Measurements from ENCODE around the gene PAK6. TPM values are rescaled to one million over a fixed set of nuclear protein-coding genes. Genes with fewer than 3 reads are reported as not detected.

The PAK6 gene
- total and polyA plus RNA-seq, 4 donors: 0.05 to 0.17 (median 0.10) TPM

GRCh38 chr15:40309344-40309862, 70.5 kb downstream of the PAK6 start:
- Histone ChIP-seq H3K27ac (ENCODE audit: low read depth in 1 of 2, low read length in 2 of 2) (no peak overlapping the region), H3K36me3 (ENCODE audit: control insufficient read depth in 4 of 4, insufficient read depth in 3 of 4, low read depth in 1 of 4, low read length in 3 of 4) (no peaks in the 10 kb centered on the region), H3K27me3 (ENCODE audit: control insufficient read depth in 4 of 4, insufficient read depth in 4 of 4, low read length in 3 of 4) (no peaks in the 10 kb centered on the region), H3K4me1 (ENCODE audit: control insufficient read depth in 4 of 4, insufficient read depth in 4 of 4, low read length in 3 of 4) (peaks cover 0 to 7% (median 2%) of the 10 kb centered on the region in 4 donors), H3K4me3 (ENCODE audit: low read depth in 1 of 3, low read length in 3 of 3) (no peak overlapping the region), H3K9me3 (ENCODE audit: control insufficient read depth in 4 of 4, low read length in 3 of 4) (no peaks in the 10 kb centered on the region), H3K9ac (ENCODE audit: low read depth in 1 of 2, low read length in 2 of 2) (no peak overlapping the region)
- TF ChIP-seq, protein P1, sequence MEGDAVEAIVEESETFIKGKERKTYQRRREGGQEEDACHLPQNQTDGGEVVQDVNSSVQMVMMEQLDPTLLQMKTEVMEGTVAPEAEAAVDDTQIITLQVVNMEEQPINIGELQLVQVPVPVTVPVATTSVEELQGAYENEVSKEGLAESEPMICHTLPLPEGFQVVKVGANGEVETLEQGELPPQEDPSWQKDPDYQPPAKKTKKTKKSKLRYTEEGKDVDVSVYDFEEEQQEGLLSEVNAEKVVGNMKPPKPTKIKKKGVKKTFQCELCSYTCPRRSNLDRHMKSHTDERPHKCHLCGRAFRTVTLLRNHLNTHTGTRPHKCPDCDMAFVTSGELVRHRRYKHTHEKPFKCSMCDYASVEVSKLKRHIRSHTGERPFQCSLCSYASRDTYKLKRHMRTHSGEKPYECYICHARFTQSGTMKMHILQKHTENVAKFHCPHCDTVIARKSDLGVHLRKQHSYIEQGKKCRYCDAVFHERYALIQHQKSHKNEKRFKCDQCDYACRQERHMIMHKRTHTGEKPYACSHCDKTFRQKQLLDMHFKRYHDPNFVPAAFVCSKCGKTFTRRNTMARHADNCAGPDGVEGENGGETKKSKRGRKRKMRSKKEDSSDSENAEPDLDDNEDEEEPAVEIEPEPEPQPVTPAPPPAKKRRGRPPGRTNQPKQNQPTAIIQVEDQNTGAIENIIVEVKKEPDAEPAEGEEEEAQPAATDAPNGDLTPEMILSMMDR (IDR thresholded peaks at IDR 0.05; ENCODE audit: low read depth, low read length, missing input control): no peak
- TF ChIP-seq FOXA1 (IDR thresholded peaks at IDR 0.05): no peak
- WGBS: 81% methylated on average over 8 of the region's 8 CpGs
- no peak for DNase-seq (ENCODE audit: low spot score)

- H3K4me3 ChIP-seq (ENCODE audit: low read depth in 1 of 3, low read length in 3 of 3): no peak overlapping the region
- H3K4me1 ChIP-seq (ENCODE audit: control insufficient read depth in 4 of 4, insufficient read depth in 4 of 4, low read length in 3 of 4): peaks cover 0 to 7% (median 2%) of the 10 kb centered on the region in 4 donors
- H3K36me3 ChIP-seq (ENCODE audit: control insufficient read depth in 4 of 4, insufficient read depth in 3 of 4, low read depth in 1 of 4, low read length in 3 of 4): no peaks in the 10 kb centered on the region
- no peaks in the 10 kb centered on the region for H3K9me3 ChIP-seq (ENCODE audit: control insufficient read depth in 4 of 4, low read length in 3 of 4)
- no peak for TF ChIP-seq MAX (IDR thresholded peaks at IDR 0.05)
- TF ChIP-seq, protein P2, sequence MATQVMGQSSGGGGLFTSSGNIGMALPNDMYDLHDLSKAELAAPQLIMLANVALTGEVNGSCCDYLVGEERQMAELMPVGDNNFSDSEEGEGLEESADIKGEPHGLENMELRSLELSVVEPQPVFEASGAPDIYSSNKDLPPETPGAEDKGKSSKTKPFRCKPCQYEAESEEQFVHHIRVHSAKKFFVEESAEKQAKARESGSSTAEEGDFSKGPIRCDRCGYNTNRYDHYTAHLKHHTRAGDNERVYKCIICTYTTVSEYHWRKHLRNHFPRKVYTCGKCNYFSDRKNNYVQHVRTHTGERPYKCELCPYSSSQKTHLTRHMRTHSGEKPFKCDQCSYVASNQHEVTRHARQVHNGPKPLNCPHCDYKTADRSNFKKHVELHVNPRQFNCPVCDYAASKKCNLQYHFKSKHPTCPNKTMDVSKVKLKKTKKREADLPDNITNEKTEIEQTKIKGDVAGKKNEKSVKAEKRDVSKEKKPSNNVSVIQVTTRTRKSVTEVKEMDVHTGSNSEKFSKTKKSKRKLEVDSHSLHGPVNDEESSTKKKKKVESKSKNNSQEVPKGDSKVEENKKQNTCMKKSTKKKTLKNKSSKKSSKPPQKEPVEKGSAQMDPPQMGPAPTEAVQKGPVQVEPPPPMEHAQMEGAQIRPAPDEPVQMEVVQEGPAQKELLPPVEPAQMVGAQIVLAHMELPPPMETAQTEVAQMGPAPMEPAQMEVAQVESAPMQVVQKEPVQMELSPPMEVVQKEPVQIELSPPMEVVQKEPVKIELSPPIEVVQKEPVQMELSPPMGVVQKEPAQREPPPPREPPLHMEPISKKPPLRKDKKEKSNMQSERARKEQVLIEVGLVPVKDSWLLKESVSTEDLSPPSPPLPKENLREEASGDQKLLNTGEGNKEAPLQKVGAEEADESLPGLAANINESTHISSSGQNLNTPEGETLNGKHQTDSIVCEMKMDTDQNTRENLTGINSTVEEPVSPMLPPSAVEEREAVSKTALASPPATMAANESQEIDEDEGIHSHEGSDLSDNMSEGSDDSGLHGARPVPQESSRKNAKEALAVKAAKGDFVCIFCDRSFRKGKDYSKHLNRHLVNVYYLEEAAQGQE (IDR thresholded peaks at IDR 0.05): no peak
- TF ChIP-seq HNF4A (conservative IDR thresholded peaks at IDR 0.05): no peak
- peak; percentile 89 to 92 for TF ChIP-seq RAD21 (IDR thresholded peaks at IDR 0.05)
- no peak for TF ChIP-seq RXRA (IDR thresholded peaks at IDR 0.05)
- no peak for TF ChIP-seq FOXA2 (IDR thresholded peaks at IDR 0.05)
- no peak for TF ChIP-seq ATF3 (IDR thresholded peaks at IDR 0.05)
- TF ChIP-seq, protein P1 (IDR thresholded peaks at IDR 0.05; ENCODE audit: low read depth, low read length, missing input control): peak; percentile 78
- WGBS: 13% methylated on average over 4 of the region's 4 CpGs
- DNase-seq (ENCODE audit: low spot score): peak; percentile 58
- no peak overlapping the region for H3K27ac ChIP-seq (ENCODE audit: low read depth in 1 of 2, low read length in 2 of 2)
- H3K27me3 ChIP-seq (ENCODE audit: control insufficient read depth in 4 of 4, insufficient read depth in 4 of 4, low read length in 3 of 4): no peaks in the 10 kb centered on the region
- no peak overlapping the region for H3K9ac ChIP-seq (ENCODE audit: low read depth in 1 of 2, low read length in 2 of 2)
Observed at GRCh38 chr15:40310001-40310959, 71.4 kb downstream of the PAK6 start.

Data from liver (tissue), 9 donors.